Measurements from ENCODE around the gene PI16. TPM values are rescaled to one million over a fixed set of nuclear protein-coding genes. Genes with fewer than 3 reads are reported as not detected.
"Not testable (repeated sequence)": the region's sequence is repeated elsewhere in the genome, so short reads cannot be mapped to it uniquely, and the experiment has no call there.

The PI16 gene
- total and polyA plus RNA-seq, 5 donors from 2014 or later, result 31.9 to 113 (median 62.3) TPM

DNA sequence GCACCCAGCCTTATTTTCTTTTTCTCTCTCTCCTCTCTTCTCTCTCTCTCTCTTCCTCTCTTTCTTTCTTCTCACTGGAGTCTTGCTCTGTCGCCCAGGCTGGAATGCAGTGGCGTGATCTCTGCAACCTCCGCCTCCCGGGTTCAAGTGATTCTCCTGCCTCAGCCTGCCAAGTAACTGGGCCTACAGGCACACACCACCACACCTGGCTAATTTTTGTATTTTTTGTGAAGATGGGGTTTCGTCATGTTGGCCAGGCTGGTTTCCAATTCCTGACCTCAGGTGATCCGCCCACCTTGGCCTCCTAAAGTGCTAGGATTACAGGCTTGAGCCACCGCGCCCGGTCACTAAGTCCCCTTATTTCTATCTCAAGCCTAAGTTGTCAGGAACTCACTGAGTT lies 5.5 kb upstream of the PI16 start:
- not testable (repeated sequence) for H3K9me3 ChIP-seq (ENCODE audit: control insufficient read depth in 2 of 2, low read length in 2 of 2); H3K27me3 ChIP-seq (ENCODE audit: control insufficient read depth, insufficient read depth, low read length); H3K36me3 ChIP-seq (ENCODE audit: control insufficient read depth, insufficient read depth, low read length); H3K27me3 Mint-ChIP-seq; H3K9me3 Mint-ChIP-seq; DNase-seq; H3K27ac ChIP-seq (ENCODE audit: insufficient read depth, low read length, poor library complexity, severe bottlenecking); H3K36me3 Mint-ChIP-seq; H3K4me3 ChIP-seq (ENCODE audit: low read depth, low read length); ATAC-seq (ENCODE audit: low read depth in 2 of 2)
- Mint-ChIP-seq H3K4me1 (peaks cover 9 to 45% (median 27%) of the 10 kb centered on the region in 4 donors), H3K27ac (peak overlapping the region in 1 of 3 donors; percentile 80), H3K4me3 (peak overlapping the region in 3 of 4 donors; percentile 7 to 38 (median 36))
- peaks cover 33% of the 10 kb centered on the region for H3K4me1 ChIP-seq (ENCODE audit: control insufficient read depth, insufficient read depth, low read length, poor library complexity, severe bottlenecking)

DNA sequence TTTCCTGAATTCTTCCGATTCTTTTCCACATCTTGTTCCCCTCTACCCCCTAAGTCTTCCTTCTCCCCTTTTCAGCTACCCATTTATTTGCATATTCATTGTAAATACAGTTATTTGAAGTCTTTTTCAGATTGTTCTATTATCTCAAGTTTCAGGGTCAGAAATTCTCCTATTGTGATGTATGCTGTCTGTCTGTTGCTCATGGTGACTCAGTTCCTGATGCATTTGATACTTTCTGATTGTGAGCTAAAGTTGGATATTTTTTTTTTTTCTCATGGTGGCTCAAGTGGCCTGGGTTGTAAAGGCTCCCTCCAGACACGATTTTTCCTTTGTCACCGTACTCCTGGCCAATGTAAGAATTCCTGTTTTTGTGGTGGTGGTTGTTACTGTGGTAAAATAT lies 4.9 kb upstream of the PI16 start:
- H3K27ac Mint-ChIP-seq, result peak overlapping the region in 1 of 3 donors; percentile 10

DNA sequence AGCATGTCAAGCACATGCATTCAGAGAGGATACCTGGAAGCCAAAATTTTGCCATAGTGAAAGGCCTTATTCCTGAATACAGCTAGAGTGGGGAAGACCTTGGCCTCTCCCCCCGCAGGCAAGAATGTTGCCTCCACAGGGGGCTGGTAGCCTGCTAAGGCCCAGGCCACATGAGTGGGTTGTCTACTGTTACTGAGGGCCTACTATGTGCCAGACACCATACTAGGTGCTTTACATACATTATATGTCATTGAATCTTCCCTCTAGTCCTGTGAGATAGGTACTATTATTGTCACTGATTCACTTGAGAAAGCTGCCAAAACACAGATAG lies 642 bp upstream of the PI16 start:
- H3K27me3 ChIP-seq (ENCODE audit: control insufficient read depth, insufficient read depth, low read length), result no peaks in the 10 kb centered on the region
- H3K4me1 Mint-ChIP-seq, result peaks cover 24 to 63% (median 43%) of the 10 kb centered on the region in 4 donors
- H3K27ac ChIP-seq (ENCODE audit: insufficient read depth, low read length, poor library complexity, severe bottlenecking), result peak overlapping the region; percentile 43
- H3K27me3 Mint-ChIP-seq, result no peaks in the 10 kb centered on the region
- H3K36me3 Mint-ChIP-seq, result no peaks in the 10 kb centered on the region
- H3K4me3 Mint-ChIP-seq, result peak overlapping the region; percentile 88 to 96 (median 92)
- no peak for DNase-seq
- no peaks in the 10 kb centered on the region for H3K9me3 ChIP-seq (ENCODE audit: control insufficient read depth in 2 of 2, low read length in 2 of 2)
- peaks cover 48% of the 10 kb centered on the region for H3K4me1 ChIP-seq (ENCODE audit: control insufficient read depth, insufficient read depth, low read length, poor library complexity, severe bottlenecking)
- H3K9me3 Mint-ChIP-seq, result no peaks in the 10 kb centered on the region
- H3K4me3 ChIP-seq (ENCODE audit: low read depth, low read length), result peak overlapping the region; percentile 84
- peak overlapping the region in 2 of 3 donors; percentile 67 to 73 for H3K27ac Mint-ChIP-seq
- ATAC-seq (ENCODE audit: low read depth in 2 of 2), result no peak
- peaks cover 2% of the 10 kb centered on the region for H3K36me3 ChIP-seq (ENCODE audit: control insufficient read depth, insufficient read depth, low read length)

More for the DNA sequence above, 4.9 kb upstream of the PI16 start:
- Histone ChIP-seq H3K4me1 (ENCODE audit: control insufficient read depth, insufficient read depth, low read length, poor library complexity, severe bottlenecking) (peaks cover 39% of the 10 kb centered on the region), H3K9me3 (ENCODE audit: control insufficient read depth in 2 of 2, low read length in 2 of 2) (no peaks in the 10 kb centered on the region), H3K27ac (ENCODE audit: insufficient read depth, low read length, poor library complexity, severe bottlenecking) (no peak overlapping the region), H3K36me3 (ENCODE audit: control insufficient read depth, insufficient read depth, low read length) (no peaks in the 10 kb centered on the region), H3K4me3 (ENCODE audit: low read depth, low read length) (no peak overlapping the region), H3K27me3 (ENCODE audit: control insufficient read depth, insufficient read depth, low read length) (no peaks in the 10 kb centered on the region)
- ATAC-seq (ENCODE audit: low read depth in 2 of 2) (no peak), DNase-seq (no peak)
- no peaks in the 10 kb centered on the region for H3K9me3 Mint-ChIP-seq
- peaks cover 14 to 51% (median 31%) of the 10 kb centered on the region in 4 donors for H3K4me1 Mint-ChIP-seq
- H3K27me3 Mint-ChIP-seq, result no peaks in the 10 kb centered on the region
- H3K36me3 Mint-ChIP-seq, result no peaks in the 10 kb centered on the region
- H3K4me3 Mint-ChIP-seq, result peak overlapping the region in 3 of 4 donors; percentile 7 to 76 (median 36)

DNA sequence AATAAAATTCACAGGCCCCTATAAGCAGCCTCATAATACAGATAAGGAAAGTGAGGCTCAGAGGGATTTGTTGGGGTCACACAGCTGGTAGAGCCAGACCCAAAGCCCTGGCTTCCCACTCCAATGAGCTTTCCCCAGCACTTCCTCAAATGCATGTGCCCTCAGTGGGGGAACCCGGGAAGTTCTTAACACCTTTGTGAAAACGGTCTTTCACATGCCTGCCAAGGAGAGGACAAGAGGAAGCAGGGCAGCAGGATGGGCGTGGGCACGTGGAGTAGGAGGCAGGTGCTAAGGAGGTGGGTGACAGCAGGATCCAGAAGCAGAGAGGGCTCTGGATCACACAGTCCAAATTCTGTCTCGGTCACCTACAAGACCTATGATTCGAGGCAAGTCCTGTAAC lies 598 bp downstream of the PI16 start:
- H3K27me3 ChIP-seq (ENCODE audit: control insufficient read depth, insufficient read depth, low read length), result no peaks in the 10 kb centered on the region
- H3K27ac ChIP-seq (ENCODE audit: insufficient read depth, low read length, poor library complexity, severe bottlenecking), result peak overlapping the region; percentile 7
- peak overlapping the region; percentile 84 for H3K4me3 ChIP-seq (ENCODE audit: low read depth, low read length)
- H3K9me3 Mint-ChIP-seq, result no peaks in the 10 kb centered on the region
- H3K36me3 ChIP-seq (ENCODE audit: control insufficient read depth, insufficient read depth, low read length), result peaks cover 3% of the 10 kb centered on the region
- H3K4me3 Mint-ChIP-seq, result peak overlapping the region; percentile 88 to 96 (median 92)
- H3K27me3 Mint-ChIP-seq, result no peaks in the 10 kb centered on the region
- H3K4me1 Mint-ChIP-seq, result peaks cover 26 to 57% (median 40%) of the 10 kb centered on the region in 4 donors
- H3K36me3 Mint-ChIP-seq, result no peaks in the 10 kb centered on the region
- ATAC-seq (ENCODE audit: low read depth in 2 of 2) (no peak), DNase-seq (peak in 1 of 3 donors; percentile 35)
- H3K9me3 ChIP-seq (ENCODE audit: control insufficient read depth in 2 of 2, low read length in 2 of 2), result no peaks in the 10 kb centered on the region
- H3K27ac Mint-ChIP-seq, result peak overlapping the region; percentile 62 to 93 (median 89)
- H3K4me1 ChIP-seq (ENCODE audit: control insufficient read depth, insufficient read depth, low read length, poor library complexity, severe bottlenecking), result peaks cover 48% of the 10 kb centered on the region

DNA sequence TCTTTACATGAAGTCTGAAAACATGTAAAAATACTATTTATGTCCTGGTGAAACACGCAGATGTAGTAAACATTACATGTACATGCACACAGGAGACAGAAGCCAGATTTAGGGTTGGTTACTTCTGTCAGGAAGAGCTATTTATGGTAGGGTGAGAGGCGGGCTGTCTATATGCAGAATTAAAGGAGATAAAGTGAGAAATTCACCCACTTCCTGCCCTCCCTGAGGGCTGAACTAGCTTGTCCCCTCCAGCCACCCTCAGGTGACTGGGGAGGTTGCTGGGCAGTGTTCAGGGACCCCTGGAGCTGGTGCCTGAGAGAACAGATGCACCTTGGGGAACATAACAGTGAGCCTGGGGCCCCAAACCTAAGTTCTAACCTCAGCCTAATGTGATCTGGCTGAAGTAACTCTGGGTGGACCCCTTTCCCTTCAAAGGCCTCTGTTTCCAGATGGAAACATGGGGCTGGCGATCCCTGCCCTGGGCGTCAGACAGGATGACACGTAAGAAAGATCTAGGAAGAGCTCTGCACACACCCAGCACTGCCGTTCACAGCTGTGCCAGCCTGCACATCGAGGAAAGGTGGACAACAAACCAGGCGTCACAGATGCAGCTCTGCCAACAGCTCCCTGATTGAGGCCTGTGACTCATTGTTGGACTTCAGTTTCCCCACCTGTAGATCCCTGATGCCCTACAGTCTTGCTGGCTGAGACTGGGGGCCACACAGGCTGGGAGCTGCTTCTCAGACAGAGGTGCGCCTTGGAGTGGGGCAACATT lies 1.3 kb downstream of the PI16 start:
- DNase-seq, result peak in 1 of 3 donors; percentile 60
- peak; percentile 28 to 32 for ATAC-seq (ENCODE audit: low read depth in 2 of 2)
- H3K36me3 ChIP-seq (ENCODE audit: control insufficient read depth, insufficient read depth, low read length), result peaks cover 6% of the 10 kb centered on the region
- no peaks in the 10 kb centered on the region for H3K27me3 ChIP-seq (ENCODE audit: control insufficient read depth, insufficient read depth, low read length)
- Mint-ChIP-seq H3K9me3 (no peaks in the 10 kb centered on the region), H3K27me3 (no peaks in the 10 kb centered on the region), H3K36me3 (no peaks in the 10 kb centered on the region), H3K27ac (peak overlapping the region; percentile 54 to 89 (median 83)), H3K4me3 (peak overlapping the region; percentile 88 to 96 (median 92)), H3K4me1 (peaks cover 28 to 58% (median 42%) of the 10 kb centered on the region in 4 donors)
- H3K27ac ChIP-seq (ENCODE audit: insufficient read depth, low read length, poor library complexity, severe bottlenecking), result peak overlapping the region; percentile 7
- peak overlapping the region; percentile 84 for H3K4me3 ChIP-seq (ENCODE audit: low read depth, low read length)
- H3K9me3 ChIP-seq (ENCODE audit: control insufficient read depth in 2 of 2, low read length in 2 of 2), result no peaks in the 10 kb centered on the region
- peaks cover 52% of the 10 kb centered on the region for H3K4me1 ChIP-seq (ENCODE audit: control insufficient read depth, insufficient read depth, low read length, poor library complexity, severe bottlenecking)

DNA sequence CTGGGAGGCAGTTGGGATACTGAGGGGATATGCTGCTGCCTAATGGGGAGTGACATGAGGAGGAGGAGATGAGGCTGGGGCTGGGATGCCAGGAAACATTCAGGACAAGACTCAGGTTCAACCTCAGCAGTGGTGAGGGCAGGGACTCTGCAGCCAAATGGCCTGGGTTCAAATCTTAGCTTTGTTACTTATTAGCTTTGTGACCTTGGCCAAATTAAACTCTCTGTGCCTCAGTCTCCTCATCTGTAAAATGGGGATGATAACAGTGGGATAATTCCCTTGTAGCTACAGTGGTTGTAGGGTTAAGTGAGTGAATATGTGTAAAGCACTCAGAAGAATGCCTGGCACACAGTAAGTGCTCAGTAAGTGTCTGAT lies 1.9 kb downstream of the PI16 start:
- Histone ChIP-seq H3K27me3 (ENCODE audit: control insufficient read depth, insufficient read depth, low read length) (no peaks in the 10 kb centered on the region), H3K4me1 (ENCODE audit: control insufficient read depth, insufficient read depth, low read length, poor library complexity, severe bottlenecking) (peaks cover 52% of the 10 kb centered on the region), H3K4me3 (ENCODE audit: low read depth, low read length) (peak overlapping the region; percentile 84), H3K9me3 (ENCODE audit: control insufficient read depth in 2 of 2, low read length in 2 of 2) (no peaks in the 10 kb centered on the region), H3K27ac (ENCODE audit: insufficient read depth, low read length, poor library complexity, severe bottlenecking) (no peak overlapping the region), H3K36me3 (ENCODE audit: control insufficient read depth, insufficient read depth, low read length) (peaks cover 9% of the 10 kb centered on the region)
- Mint-ChIP-seq H3K27me3 (no peaks in the 10 kb centered on the region), H3K36me3 (no peaks in the 10 kb centered on the region), H3K4me1 (peaks cover 28 to 64% (median 45%) of the 10 kb centered on the region in 4 donors), H3K9me3 (no peaks in the 10 kb centered on the region), H3K27ac (peak overlapping the region in 2 of 3 donors; percentile 83 to 89), H3K4me3 (peak overlapping the region; percentile 88 to 96 (median 92))
- no peak for DNase-seq
- ATAC-seq (ENCODE audit: low read depth in 2 of 2), result no peak

DNA sequence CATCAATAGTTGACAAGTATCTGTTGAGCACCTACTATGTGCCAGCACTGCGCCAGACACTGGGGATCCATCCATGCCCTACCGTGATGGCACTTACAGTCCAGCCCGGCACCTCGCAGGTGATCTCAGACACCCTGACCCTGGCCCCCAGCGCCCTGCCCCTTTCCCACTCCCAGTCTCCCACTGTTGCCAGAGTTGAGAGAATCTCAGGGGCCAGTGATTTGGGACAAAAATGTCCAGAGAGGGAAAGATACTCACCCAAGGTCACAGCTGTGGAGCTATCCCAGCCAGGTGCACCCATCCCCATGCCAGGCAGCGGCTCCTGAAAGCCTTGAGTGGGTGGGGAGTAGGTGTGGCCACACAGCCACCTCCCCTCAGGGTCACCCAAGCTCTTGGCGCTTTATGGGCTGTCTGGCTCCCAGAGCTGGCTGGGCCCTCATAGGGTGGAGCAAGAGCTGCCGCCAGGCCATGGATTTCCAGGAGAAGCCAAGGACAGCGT lies 3.3 kb downstream of the PI16 start:
- Mint-ChIP-seq H3K4me1 (peaks cover 28 to 71% (median 50%) of the 10 kb centered on the region in 4 donors), H3K4me3 (peak overlapping the region in 3 of 4 donors; percentile 11 to 96 (median 93))
- no peaks in the 10 kb centered on the region for H3K27me3 ChIP-seq (ENCODE audit: control insufficient read depth, insufficient read depth, low read length)

More for the DNA sequence above, 3.3 kb downstream of the PI16 start:
- ATAC-seq (ENCODE audit: low read depth in 2 of 2), result no peak
- H3K36me3 Mint-ChIP-seq, result no peaks in the 10 kb centered on the region
- H3K9me3 ChIP-seq (ENCODE audit: control insufficient read depth in 2 of 2, low read length in 2 of 2), result no peaks in the 10 kb centered on the region
- H3K4me3 ChIP-seq (ENCODE audit: low read depth, low read length), result no peak overlapping the region
- H3K27ac ChIP-seq (ENCODE audit: insufficient read depth, low read length, poor library complexity, severe bottlenecking), result no peak overlapping the region
- H3K4me1 ChIP-seq (ENCODE audit: control insufficient read depth, insufficient read depth, low read length, poor library complexity, severe bottlenecking), result peaks cover 59% of the 10 kb centered on the region
- H3K27me3 Mint-ChIP-seq, result no peaks in the 10 kb centered on the region
- H3K36me3 ChIP-seq (ENCODE audit: control insufficient read depth, insufficient read depth, low read length), result peaks cover 9% of the 10 kb centered on the region
- no peak for DNase-seq
- peak overlapping the region in 1 of 3 donors; percentile 31 for H3K27ac Mint-ChIP-seq
- no peaks in the 10 kb centered on the region for H3K9me3 Mint-ChIP-seq

Measured in CD4-positive, CD25-positive, alpha-beta regulatory T cell (primary cell).